KMS-11 (cell line): ENCODE measurements around the gene CNNM2.

ENCODE experiments used
- H2AFZ ChIP-seq: fragments of 200-600 bp; sonication (generic); 2 replicates; pipeline ENCODE4 v1.6.1; 2016; ENCODE audit warnings: antibody characterized with exemption, mixed run types, low read depth
- H3K27ac ChIP-seq: fragments of 200-600 bp; sonication (generic); 2 replicates; pipeline ENCODE4 v1.6.1; 2016; ENCODE audit warnings: mild to moderate bottlenecking, mixed run types
- H3K27me3 ChIP-seq: fragments of 200-600 bp; sonication (generic); 2 replicates; pipeline ENCODE4 v1.6.1; 2017; ENCODE audit warnings: mild to moderate bottlenecking, low read depth, mixed run types, moderate library complexity; ENCODE audit not compliant: insufficient read depth
- H3K36me3 ChIP-seq: fragments of 200-600 bp; sonication (generic); 2 replicates; pipeline ENCODE4 v1.6.1; 2017; ENCODE audit warnings: mild to moderate bottlenecking, mixed run types; ENCODE audit not compliant: insufficient read depth
- H3K4me1 ChIP-seq: fragments of 200-600 bp; sonication (generic); 2 replicates; pipeline ENCODE4 v1.6.1; 2016; ENCODE audit warnings: mild to moderate bottlenecking, low read depth, mixed run types; ENCODE audit not compliant: poor library complexity, severe bottlenecking
- H3K4me2 ChIP-seq: fragments of 200-600 bp; sonication (generic); 2 replicates; pipeline ENCODE4 v1.7.0; 2016; ENCODE audit warnings: mild to moderate bottlenecking, mixed run types
- H3K4me3 ChIP-seq: fragments of 200-600 bp; sonication (generic); IDR thresholded peaks from 2 replicates; pipeline ENCODE4 v1.6.1; 2017; ENCODE audit warnings: low read depth, low read length, mixed read lengths; ENCODE audit not compliant: insufficient read depth
- H3K79me2 ChIP-seq: fragments of 200-600 bp; sonication (generic); 2 replicates; pipeline ENCODE4 v1.6.1; 2016; ENCODE audit warnings: low read depth, mixed run types; ENCODE audit not compliant: insufficient read depth
- H3K9ac ChIP-seq: fragments of 200-600 bp; sonication (generic); 2 replicates; pipeline ENCODE4 v1.6.1; 2016; ENCODE audit warnings: mild to moderate bottlenecking, mixed run types
- H4K20me1 ChIP-seq: fragments of 200-600 bp; sonication (generic); 2 replicates; pipeline ENCODE4 v1.6.1; 2016; ENCODE audit warnings: mild to moderate bottlenecking, mixed run types; ENCODE audit not compliant: insufficient read depth
- CTCF ChIP-seq: fragments of 200-600 bp; sonication (generic); conservative IDR thresholded peaks from 2 replicates; pipeline ENCODE4 v1.6.1; 2017; ENCODE audit warnings: low read depth, mild to moderate bottlenecking, antibody characterized with exemption, low read length, moderate library complexity, mixed read lengths

CNNM2 gene

DNA sequence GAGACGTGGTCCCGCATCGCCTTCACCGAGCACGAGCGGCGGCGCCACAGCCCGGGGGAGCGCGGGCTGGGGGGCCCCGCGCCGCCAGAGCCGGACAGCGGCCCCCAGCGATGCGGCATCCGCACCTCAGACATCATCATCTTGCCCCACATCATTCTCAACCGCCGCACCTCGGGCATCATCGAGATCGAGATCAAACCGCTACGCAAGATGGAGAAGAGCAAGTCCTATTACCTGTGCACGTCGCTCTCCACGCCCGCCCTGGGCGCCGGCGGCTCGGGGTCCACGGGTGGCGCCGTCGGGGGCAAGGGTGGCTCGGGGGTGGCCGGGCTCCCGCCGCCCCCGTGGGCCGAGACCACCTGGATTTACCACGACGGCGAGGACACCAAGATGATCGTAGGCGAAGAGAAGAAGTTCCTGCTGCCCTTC lies 737 bp downstream of the CNNM2 start:
- Histone ChIP-seq H3K4me3 (no peak overlapping the region), H3K9ac (peak overlapping the region; percentile 83), H3K36me3 (no peaks in the 10 kb centered on the region), H3K4me1 (peaks cover 32% of the 10 kb centered on the region), H3K27ac (peak overlapping the region; percentile 70; the same call in 1 of the 2 replicates), H4K20me1 (no peaks in the 10 kb centered on the region), H2AFZ (peak overlapping the region; percentile 87), H3K27me3 (no peaks in the 10 kb centered on the region), H3K4me2 (peak overlapping the region; percentile 71), H3K79me2 (no peaks in the 10 kb centered on the region; the same call in 1 of the 2 replicates)
- no peak for TF ChIP-seq CTCF

DNA sequence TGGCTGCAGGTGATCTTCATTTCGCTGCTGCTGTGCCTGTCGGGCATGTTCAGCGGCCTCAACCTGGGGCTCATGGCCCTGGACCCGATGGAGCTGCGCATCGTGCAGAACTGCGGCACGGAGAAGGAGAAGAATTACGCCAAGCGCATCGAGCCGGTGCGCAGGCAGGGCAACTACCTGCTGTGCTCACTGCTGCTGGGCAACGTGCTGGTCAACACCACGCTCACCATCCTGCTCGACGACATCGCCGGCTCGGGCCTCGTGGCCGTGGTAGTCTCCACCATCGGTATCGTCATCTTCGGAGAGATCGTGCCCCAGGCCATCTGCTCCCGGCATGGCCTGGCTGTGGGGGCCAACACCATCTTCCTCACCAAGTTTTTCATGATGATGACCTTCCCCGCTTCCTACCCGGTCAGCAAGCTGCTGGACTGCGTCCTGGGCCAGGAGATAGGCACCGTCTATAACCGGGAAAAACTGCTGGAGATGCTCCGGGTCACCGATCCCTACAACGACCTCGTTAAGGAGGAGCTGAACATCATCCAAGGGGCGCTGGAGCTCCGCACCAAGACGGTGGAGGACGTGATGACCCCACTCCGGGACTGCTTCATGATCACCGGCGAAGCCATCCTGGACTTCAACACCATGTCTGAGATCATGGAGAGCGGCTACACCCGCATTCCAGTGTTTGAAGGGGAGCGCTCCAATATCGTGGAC lies 1.3 kb downstream of the CNNM2 start:
- peak overlapping the region; percentile 71 for H3K4me2 ChIP-seq
- H3K4me1 ChIP-seq: peaks cover 37% of the 10 kb centered on the region
- H2AFZ ChIP-seq: peak overlapping the region; percentile 87; the same call in 1 of the 2 replicates
- no peaks in the 10 kb centered on the region for H4K20me1 ChIP-seq
- no peaks in the 10 kb centered on the region for H3K27me3 ChIP-seq
- no peak for TF ChIP-seq CTCF
- H3K36me3 ChIP-seq: no peaks in the 10 kb centered on the region
- H3K27ac ChIP-seq: no peak overlapping the region
- H3K79me2 ChIP-seq: no peaks in the 10 kb centered on the region; the same call in 1 of the 2 replicates
- H3K4me3 ChIP-seq: no peak overlapping the region
- no peak overlapping the region; the same call in 1 of the 2 replicates for H3K9ac ChIP-seq

GRCh38 chr10:102919992-102920739 lies 2.1 kb downstream of the CNNM2 start:
- Histone ChIP-seq H3K27ac (no peak overlapping the region), H3K9ac (no peak overlapping the region), H3K4me3 (no peak overlapping the region), H2AFZ (no peak overlapping the region), H3K36me3 (no peaks in the 10 kb centered on the region), H3K79me2 (no peaks in the 10 kb centered on the region; the same call in 1 of the 2 replicates), H3K27me3 (no peaks in the 10 kb centered on the region), H3K4me1 (peaks cover 37% of the 10 kb centered on the region), H4K20me1 (no peaks in the 10 kb centered on the region), H3K4me2 (peak overlapping the region; percentile 21; the same call in 1 of the 2 replicates)
- no peak for TF ChIP-seq CTCF

DNA sequence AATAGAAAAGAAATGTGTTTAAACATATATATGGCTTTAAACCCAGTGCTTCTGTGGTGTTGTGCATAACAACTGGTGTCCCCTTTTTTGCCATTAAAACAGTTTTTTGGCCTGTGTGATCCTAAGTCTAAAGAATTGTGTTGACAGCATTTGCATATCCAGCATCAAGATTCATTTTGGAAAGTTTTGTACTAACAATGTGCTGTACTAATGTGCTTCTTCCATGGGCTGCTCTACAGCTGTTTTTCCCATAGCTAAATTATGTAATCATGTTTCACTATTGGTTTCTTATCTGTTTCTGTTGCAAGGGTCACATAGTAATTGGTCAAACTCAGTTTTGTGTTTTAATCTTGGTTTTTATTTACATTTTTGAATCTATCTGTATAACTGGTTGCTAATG lies 5.5 kb downstream of the CNNM2 start:
- no peak overlapping the region for H3K4me3 ChIP-seq
- no peaks in the 10 kb centered on the region for H4K20me1 ChIP-seq
- peaks cover 31% of the 10 kb centered on the region for H3K4me1 ChIP-seq
- no peaks in the 10 kb centered on the region; the same call in 1 of the 2 replicates for H3K79me2 ChIP-seq
- TF ChIP-seq CTCF: no peak
- H3K36me3 ChIP-seq: no peaks in the 10 kb centered on the region
- no peak overlapping the region for H2AFZ ChIP-seq
- H3K4me2 ChIP-seq: peak overlapping the region; percentile 2; the same call in 1 of the 2 replicates
- H3K27me3 ChIP-seq: no peaks in the 10 kb centered on the region
- no peak overlapping the region for H3K9ac ChIP-seq
- no peak overlapping the region for H3K27ac ChIP-seq
